Activated naive CD8-positive, alpha-beta T cell (primary cell): ENCODE data around the gene RASGRP1.
A peak's percentile ranks its signal among the peaks of the same experiment; 100 is the strongest.

Experiments used
- H3K27ac Mint-ChIP-seq: one replicate; pipeline ENCODE4 v1.8.0; 2021; ENCODE audit warnings: mixed read lengths
- H3K27me3 Mint-ChIP-seq: one replicate; pipeline ENCODE4 v1.8.0; 2021; ENCODE audit warnings: mixed read lengths
- H3K36me3 Mint-ChIP-seq: one replicate; pipeline ENCODE4 v1.8.0; 2021; ENCODE audit warnings: mixed read lengths
- H3K4me1 Mint-ChIP-seq: one replicate; pipeline ENCODE4 v1.8.0; 2021; ENCODE audit warnings: low read depth, mixed read lengths
- H3K4me3 Mint-ChIP-seq: one replicate; pipeline ENCODE4 v1.8.0; 2021; ENCODE audit warnings: mild to moderate bottlenecking, mixed read lengths
- H3K9me3 Mint-ChIP-seq: one replicate; pipeline ENCODE4 v1.8.0; 2021; ENCODE audit warnings: low read depth, mixed read lengths

Gene RASGRP1

DNA sequence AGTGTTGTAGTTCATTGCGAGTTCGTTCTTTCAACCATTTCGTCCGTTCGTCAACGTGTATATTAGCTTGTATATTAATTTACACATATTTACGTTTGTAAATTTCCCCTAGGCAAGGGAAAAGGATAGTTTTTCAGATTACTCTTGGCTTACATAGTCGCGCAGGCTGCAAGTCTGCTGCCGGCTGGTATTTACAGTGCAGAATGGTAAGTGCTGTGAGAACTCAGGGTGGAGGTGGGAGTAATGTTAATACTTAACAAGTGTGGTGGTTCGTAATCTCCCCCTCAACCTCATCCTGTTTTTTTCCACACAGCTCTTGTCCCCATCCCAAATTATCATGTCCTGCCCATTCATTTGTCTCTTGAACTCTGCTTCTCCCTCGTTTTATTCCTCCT, 109.9 kb downstream of the RASGRP1 start:
- Mint-ChIP-seq H3K27me3 (no peaks in the 10 kb centered on the region), H3K4me3 (peak overlapping the region; percentile 98), H3K4me1 (peaks cover 40% of the 10 kb centered on the region), H3K36me3 (no peaks in the 10 kb centered on the region), H3K27ac (peak overlapping the region; percentile 95), H3K9me3 (no peaks in the 10 kb centered on the region)

DNA sequence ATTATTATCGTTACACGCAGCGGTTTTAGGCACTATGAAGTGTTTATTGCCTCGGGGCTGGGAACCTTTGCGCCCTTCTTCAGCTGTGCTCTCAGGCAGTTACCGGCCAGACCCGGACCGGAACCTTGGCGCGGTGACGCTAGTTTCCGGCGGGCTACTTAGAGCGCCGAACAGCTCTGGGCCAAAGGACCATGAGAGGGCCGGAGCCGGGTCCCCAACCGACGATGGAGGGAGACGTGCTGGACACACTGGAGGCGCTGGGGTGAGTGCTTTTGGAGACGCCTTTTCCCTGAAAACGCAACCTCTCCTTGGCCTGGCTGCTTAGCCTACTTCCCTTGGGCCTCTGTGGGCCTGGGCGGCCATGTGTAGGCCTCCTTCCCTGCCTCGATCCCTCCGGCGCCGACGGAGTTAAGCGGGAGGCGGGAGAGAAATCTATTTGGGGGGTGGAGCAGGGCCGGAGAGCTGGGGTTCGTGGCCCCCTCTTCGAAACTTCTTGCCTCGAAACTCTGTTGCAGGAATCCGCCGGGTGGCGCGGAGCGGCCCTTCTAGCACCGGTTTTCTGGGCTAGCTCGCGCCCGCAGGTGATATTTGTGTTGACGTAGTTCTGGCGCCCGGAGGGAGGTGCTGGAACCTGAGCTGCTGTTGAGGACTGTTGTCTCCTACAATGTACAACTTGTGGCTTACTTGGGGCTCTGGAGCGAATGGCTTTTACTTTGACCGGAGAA, 110.5 kb downstream of the RASGRP1 start, which contains the start of gene FAM98B:
FAM98B (plus strand) TSS at position 157 of the 725 bp plus-strand sequence; CDS start at position 192, 35 bp downstream.
- Mint-ChIP-seq H3K4me3 (peak within 1 kb of the TSS; percentile 98), H3K36me3 (no peaks in the 10 kb centered on the region), H3K27me3 (no peaks in the 10 kb centered on the region), H3K9me3 (no peaks in the 10 kb centered on the region), H3K4me1 (peaks cover 37% of the 10 kb centered on the region), H3K27ac (peak within 1 kb of the TSS; percentile 95)

- no peak overlapping the region for H3K4me3 Mint-ChIP-seq
- peaks cover 7% of the 10 kb centered on the region for H3K36me3 Mint-ChIP-seq
- peaks cover 13% of the 10 kb centered on the region for H3K27me3 Mint-ChIP-seq
- H3K27ac Mint-ChIP-seq: no peak overlapping the region
- H3K9me3 Mint-ChIP-seq: peaks cover 7% of the 10 kb centered on the region
- H3K4me1 Mint-ChIP-seq: peaks cover 5% of the 10 kb centered on the region
Observed at GRCh38 chr15:38441130-38441519, 123.5 kb downstream of the RASGRP1 start.

DNA sequence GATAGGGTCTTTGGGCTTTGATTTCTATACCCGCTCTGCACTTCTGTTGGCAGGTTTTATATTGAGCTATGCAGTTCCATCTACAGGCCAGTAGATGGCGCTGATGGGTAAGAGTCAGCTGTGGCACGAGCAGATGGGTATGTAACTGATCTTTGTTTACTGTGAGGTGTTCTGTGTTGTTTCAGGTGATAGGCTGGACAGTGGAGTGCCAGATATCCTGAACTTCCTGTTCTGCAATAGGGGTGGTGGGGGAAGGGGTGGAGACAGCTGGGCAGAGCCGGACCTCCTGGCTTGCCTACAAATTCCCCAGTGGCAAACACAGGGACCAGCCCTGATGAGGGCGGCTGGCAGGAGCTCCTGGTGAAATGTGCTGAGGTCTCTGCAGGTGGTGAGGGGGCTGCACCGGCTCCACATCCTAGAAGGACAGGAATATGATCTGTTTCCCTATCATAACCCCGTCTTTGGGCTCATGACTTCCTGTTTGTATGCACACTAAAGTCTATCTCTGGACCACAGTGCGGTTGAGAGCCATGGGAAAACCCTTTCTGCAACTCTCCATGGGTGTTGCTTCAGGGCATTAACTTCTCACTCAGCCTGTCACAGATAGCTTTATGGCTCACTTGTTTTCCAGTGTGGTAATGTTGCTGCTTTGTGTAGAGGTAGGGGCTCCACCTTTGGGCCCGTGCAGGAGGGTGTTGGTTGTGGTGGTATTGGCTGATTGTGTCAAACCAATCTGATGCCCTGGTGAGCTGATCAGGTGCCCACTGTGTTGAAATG, 124.1 kb downstream of the RASGRP1 start:
- Mint-ChIP-seq H3K9me3 (peaks cover 7% of the 10 kb centered on the region), H3K27ac (no peak overlapping the region), H3K4me1 (peaks cover 5% of the 10 kb centered on the region), H3K4me3 (no peak overlapping the region), H3K36me3 (peaks cover 7% of the 10 kb centered on the region), H3K27me3 (peaks cover 13% of the 10 kb centered on the region)
